ENCODE results near the gene SLC26A4. TPM values are rescaled to one million over a fixed set of nuclear protein-coding genes. Genes with fewer than 3 reads are reported as not detected.

SLC26A4 gene
- total RNA-seq, 1 experiment from 2014 or later = 0.33 TPM

- Mint-ChIP-seq H3K4me3 (no peak overlapping the region), H3K4me1 (no peaks in the 10 kb centered on the region), H3K36me3 (ENCODE audit: insufficient read depth in 1 of 3, low read depth in 3 of 3) (no peaks in the 10 kb centered on the region), H3K27ac (no peak overlapping the region), H3K9me3 (no peaks in the 10 kb centered on the region), H3K27me3 (ENCODE audit: low read depth) (peaks cover 7% of the 10 kb centered on the region)
- H3K27ac ChIP-seq (ENCODE audit: insufficient read length, low read depth, low read length) = no peak overlapping the region
- H3K9ac ChIP-seq (ENCODE audit: extremely low read depth, insufficient read length, low read length) = no peak overlapping the region
- no CpG with 5 or more reads among the region's 3 CpGs for WGBS (ENCODE audit: extremely low coverage, insufficient read length, low lambda C conversion rate)
- H3K4me2 ChIP-seq (ENCODE audit: insufficient read depth, insufficient read length, low read length) = no peak overlapping the region
- H2BK12ac ChIP-seq (ENCODE audit: insufficient read length, low read depth, low read length) = no peak overlapping the region
- H3K79me2 ChIP-seq (ENCODE audit: insufficient read depth, low read length) = no peaks in the 10 kb centered on the region
- H2BK120ac ChIP-seq (ENCODE audit: low read depth, low read length, poor library complexity, severe bottlenecking) = no peak overlapping the region
- H2BK15ac ChIP-seq (ENCODE audit: low read depth, low read length) = no peak overlapping the region
- H3T11ph ChIP-seq (ENCODE audit: low read length) = no peak overlapping the region
- no peak overlapping the region for H2BK20ac ChIP-seq (ENCODE audit: low read depth, low read length, poor library complexity, severe bottlenecking)
- H3K23me2 ChIP-seq (ENCODE audit: insufficient read length, low read depth, low read length, poor library complexity, severe bottlenecking) = no peaks in the 10 kb centered on the region
- no peaks in the 10 kb centered on the region for H3K4me1 ChIP-seq (ENCODE audit: insufficient read depth, low read length)
- H3K9me3 ChIP-seq (ENCODE audit: control insufficient read depth, low read depth, low read length) = no peaks in the 10 kb centered on the region
- H3K14ac ChIP-seq (ENCODE audit: insufficient read depth, low read length) = no peak overlapping the region
- no peak for DNase-seq
- H3K18ac ChIP-seq (ENCODE audit: insufficient read length, low read depth, low read length) = no peak overlapping the region
- no peak overlapping the region for H3K56ac ChIP-seq (ENCODE audit: insufficient read length, low read depth, low read length)
- no peak overlapping the region for H4K5ac ChIP-seq (ENCODE audit: insufficient read length, low read depth, low read length)
- H2AK5ac ChIP-seq (ENCODE audit: insufficient read length, low read length) = no peak overlapping the region
- H3K23ac ChIP-seq (ENCODE audit: insufficient read length, low read depth, low read length) = no peak overlapping the region
- no peak overlapping the region for H3K4ac ChIP-seq (ENCODE audit: low read depth, low read length)
- H3K27me3 ChIP-seq (ENCODE audit: insufficient read depth, low read length) = no peaks in the 10 kb centered on the region; the same call in 1 of the 2 replicates
- no peak overlapping the region for H4K8ac ChIP-seq (replicated peaks; ENCODE audit: insufficient read length, low read depth, low read length)
- TF ChIP-seq CTCF (conservative IDR thresholded peaks at IDR 0.05) = no peak
- no peak overlapping the region for H2AFZ ChIP-seq (ENCODE audit: low read length)
- H2BK5ac ChIP-seq (ENCODE audit: insufficient read length, low read length) = no peak overlapping the region
- H4K91ac ChIP-seq (ENCODE audit: insufficient read length, low read depth, low read length) = no peak overlapping the region
- H4K20me1 ChIP-seq (ENCODE audit: control insufficient read depth, insufficient read depth, insufficient read length) = no peaks in the 10 kb centered on the region
- H3K79me1 ChIP-seq (ENCODE audit: insufficient read depth, low read depth, low read length, poor library complexity, severe bottlenecking) = no peaks in the 10 kb centered on the region
Measured at GRCh38 chr7:107726356-107727130, 65.9 kb downstream of the SLC26A4 start.

All from H9 (cell line).